ENCODE results near the gene SEMA6A.

SEMA6A gene

DNA sequence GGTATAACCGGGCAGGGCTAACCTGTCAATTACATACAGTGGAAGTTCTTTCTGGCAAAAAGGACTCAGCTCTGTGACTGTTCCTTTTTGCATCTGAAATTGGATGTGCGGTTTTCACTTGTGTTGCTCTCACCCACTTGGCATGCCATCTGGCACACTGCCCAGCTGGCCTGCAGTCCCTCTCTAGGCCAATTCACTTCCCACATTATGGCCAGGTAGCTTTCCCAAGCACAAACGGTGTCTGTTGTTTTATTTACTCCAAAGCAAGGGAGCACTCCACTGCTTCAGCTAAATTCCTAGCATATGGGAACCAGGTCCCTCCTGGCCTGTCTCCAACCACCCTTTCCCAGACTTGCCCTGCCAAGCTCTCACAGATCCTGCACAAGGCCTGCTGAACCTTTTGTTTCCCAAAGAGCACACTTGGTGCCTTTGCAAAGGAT lies 132.5 kb downstream of the SEMA6A start:
- DNase-seq (ENCODE audit: low read depth in 2 of 2, low spot score in 1 of 2) = no peak

DNA sequence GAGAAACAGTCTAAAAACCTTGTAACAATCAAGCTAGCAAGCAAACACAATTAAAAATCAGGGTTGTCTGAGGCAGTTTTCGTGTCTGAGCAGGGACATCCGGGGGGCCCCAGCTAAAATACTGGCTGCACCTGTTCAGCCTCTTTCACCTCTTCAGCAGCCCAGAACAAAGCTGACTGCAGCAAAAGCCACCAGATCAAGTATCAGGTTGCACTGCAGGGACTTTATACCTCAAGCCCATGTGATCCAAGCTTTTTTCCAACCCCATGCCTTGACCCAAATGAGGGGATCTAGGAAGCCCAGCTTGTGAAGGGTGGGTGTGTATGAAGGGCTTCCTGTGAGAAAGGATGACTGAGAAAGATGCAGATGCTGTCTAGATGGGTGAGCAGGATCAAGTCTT lies 133.4 kb downstream of the SEMA6A start:
- no peak for DNase-seq (ENCODE audit: low read depth in 2 of 2, low spot score in 1 of 2)

DNA sequence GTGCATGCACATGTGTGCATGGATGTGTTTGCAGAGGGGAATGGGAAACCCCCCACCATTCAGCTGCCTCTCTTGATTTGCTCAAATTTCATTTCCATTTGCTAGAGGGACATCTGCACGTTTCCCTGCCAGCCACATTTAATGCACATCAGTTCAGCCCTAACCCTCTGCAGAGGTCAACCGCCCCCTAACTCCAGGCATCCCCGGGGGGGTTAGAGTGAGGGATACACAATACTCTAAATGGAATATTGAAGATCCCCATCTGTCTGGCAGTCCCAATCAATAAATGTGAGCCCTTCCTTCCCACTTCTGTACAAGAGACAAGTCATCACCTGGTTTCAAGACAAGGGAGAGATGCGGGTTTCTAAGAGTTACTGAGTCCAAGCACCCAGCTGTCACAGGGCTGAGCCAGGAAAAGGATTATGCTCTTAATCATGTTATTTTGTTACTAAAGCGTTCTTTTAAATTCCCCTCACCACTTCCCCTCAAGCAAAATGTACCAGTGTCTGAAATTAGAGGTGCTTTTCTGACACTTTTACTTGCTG lies 134.1 kb downstream of the SEMA6A start:
- no peak for DNase-seq (ENCODE audit: low read depth in 2 of 2, low spot score in 1 of 2)

DNA sequence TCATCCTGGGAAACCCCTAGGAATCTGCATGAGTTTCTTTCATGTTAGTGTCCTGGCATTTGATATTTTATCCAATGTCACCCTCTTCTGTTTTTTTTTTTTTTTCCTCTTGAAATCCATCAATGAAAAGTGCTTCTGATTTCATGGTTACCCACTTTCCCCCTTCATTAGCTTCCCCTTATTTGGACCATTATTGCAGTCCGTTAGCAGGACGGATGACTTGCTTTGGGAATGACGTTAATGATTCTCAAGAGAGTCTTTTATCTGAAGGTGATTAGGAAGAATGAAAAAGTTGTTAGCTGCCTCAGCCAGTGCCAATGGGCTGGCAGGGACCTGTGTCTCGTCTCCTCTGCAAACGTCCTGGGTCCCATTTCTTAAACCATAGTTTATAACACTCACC lies 134.7 kb downstream of the SEMA6A start:
- DNase-seq (ENCODE audit: low read depth in 2 of 2, low spot score in 1 of 2) = no peak

DNA sequence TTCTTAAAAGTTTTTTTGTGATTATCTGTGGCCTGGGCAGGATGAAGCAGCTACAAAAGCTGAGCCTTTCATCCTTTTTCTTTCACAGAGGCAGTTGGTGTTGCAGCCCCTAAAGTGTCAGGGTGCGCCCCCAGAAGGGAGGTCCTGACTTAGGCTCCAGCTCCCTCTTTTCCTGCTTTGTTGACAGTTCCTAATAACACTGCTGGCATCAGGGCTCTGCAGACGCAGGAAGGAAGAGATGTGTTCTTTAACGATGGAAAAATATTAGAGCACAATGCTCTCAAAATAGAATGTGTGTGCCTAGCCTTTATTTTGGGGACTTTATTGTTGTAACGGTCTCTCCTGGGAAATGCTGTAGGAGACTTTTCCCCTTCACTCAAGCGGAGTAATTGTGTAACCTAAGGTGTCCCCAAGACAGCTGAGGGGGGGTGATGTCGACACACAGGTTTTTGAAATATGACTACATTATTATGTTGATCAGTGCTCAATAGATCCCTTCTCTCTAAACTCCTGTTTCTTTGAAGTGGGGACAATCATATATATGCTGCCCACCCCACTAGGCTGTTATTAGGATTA lies 135.6 kb downstream of the SEMA6A start:
- no peak for DNase-seq (ENCODE audit: low read depth in 2 of 2, low spot score in 1 of 2)

DNA sequence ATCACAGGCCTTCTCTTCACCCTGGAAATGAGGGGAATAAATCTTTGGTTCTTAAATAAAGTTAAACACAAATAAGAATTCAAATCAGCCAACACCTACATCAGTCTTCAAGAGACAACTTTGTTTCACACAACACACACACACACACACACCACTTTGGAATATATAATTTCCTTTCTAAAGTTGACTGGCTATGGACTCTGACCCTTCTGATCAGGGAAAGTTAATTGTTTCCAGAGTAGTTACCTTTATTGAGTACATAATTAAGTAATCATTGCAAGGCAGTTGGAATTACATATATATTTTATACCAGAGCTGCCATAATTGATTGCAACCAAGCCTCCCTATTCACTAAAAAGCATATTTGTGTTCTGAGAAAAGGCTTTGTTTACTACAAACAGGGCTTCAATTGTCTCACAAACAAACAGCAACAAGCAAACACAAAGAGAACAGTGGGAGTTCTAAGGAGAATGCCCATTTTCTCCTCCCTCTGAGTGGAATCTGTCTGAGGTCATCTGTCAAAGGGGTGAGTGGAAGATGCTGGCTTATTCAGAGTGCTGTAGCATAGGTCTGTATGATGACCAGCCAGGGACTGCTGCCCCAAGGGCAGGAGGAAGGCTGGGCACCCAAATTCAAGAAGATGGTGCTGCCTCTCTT lies 136.6 kb downstream of the SEMA6A start:
- no peak for DNase-seq (ENCODE audit: low read depth in 2 of 2, low spot score in 1 of 2)

DNA sequence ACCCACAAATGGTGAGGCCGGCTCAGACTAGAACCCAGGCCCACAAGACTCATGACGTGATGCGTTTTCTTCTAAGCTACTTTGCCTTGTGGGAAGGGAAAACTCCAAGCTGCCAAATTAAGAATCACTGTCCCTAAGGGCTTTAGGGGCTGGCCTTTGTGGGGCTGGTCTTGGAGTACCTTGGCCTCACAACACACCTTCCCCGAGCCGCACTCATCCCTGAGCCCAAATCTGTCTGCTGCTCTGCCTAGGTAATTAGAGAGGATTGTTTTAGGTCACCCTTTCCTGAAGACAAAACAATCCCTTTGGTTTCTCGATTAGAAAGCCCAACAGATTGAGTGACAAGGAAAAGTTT lies 137.3 kb downstream of the SEMA6A start:
- DNase-seq (ENCODE audit: low read depth in 2 of 2, low spot score in 1 of 2) = no peak

DNA sequence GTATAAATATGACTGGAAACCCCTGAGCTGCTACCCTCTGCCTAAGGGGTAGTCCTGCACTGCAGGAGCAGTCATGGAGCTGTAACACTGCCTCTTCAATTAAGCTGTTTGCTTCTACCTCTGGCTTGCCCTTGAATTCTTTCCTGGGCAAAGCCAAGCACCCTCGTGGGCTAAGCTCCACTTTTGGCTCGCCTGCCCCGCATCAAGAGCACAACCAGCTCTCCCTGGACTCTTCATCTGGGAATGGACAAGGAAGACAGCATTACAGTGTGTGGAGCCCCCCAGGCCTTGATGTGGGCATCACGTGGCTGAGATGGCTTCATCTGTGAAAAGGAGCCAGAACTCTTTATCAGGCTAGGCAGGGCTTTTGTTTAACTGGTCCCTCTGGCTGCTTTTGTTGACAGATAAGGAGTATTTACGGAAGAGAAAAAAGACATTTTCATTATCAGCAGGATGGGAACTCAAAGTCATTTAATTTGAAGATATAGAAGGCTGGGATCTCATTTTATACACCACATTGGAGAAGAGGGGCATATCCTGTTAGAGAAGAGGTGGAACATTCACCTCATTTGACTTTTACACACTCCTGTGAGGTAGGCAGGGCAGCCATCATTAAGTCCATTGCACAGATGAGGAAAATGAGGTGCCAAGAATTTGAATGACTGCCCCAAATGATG lies 137.8 kb downstream of the SEMA6A start:
- DNase-seq (ENCODE audit: low read depth in 2 of 2, low spot score in 1 of 2) = no peak

DNA sequence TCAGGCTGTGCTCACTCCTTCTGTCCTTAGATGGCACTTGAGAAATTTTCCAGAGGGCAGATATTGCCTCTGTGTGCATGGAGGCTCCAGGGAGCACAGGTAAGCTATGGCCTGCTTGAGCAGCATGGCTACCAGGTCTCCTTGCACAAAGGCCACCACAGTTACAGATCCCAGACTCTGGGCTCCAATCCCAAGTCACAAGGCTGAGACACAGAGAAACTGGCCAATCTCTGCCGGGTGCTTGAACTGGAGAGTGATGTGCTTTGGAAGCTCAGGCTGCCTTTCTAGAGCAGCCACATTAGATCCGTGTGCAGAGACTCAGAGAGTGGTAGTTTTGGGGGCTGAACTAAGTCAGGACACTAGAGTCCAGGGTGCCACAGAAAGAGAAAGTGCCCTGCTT lies 145.7 kb downstream of the SEMA6A start:
- no peak for DNase-seq (ENCODE audit: low read depth in 2 of 2, low spot score in 1 of 2)

DNA sequence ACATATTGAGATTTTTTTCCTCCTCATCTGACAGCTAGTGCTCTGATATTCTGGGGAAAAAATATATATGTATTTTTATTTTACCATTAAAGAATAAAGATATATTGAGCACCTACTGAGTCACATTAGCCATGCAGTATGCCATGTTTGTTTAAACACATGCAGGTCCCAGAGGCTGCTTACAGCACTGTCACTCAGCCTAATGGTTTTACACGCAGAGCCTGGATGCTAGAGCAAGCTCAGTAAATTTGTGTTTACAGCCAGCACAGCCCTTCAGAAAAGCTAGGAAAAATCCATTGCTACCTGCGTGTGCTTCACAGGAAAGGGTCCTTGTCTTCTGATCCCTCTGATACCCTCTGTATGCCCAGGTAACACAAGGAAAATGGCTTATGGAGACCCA lies 146.2 kb downstream of the SEMA6A start:
- no peak for DNase-seq (ENCODE audit: low read depth in 2 of 2, low spot score in 1 of 2)

DNA sequence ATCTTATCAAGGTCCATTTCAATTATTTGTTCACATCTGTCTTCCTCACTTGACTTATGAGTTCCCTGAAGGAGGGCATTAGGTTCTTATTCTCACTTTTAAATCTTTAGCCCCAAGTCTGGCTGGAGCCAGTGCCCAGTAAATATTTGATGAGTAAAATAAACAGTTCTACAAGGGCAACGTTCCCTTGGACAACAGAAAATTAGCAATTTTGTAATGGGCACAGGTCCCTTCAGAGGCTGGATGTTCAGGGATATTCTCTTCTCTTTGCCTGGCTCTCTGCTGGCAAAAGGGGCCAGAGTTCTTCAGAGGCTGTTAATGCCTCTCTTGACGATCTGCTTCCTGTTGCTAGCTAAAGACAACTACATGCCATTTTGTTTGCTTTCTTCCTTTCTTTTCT lies 149.7 kb downstream of the SEMA6A start:
- no peak for DNase-seq (ENCODE audit: low read depth in 2 of 2, low spot score in 1 of 2)

DNA sequence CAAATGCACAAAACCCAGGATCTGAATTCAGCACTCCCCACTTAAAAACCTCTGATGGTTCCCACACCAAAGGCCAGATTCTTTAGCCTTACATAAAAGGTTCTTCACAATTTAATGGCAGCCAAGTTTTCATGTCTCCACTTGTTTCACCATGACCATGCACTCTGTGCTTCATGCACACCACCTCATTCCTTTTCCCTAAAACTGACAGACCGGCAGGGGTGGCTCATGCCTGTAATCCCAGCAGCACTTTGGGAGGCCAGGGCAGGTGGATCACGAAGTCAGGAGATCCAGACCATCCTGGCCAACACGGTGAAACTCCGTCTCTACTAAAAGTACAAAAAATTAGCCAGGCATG lies 150.4 kb downstream of the SEMA6A start:
- no peak for DNase-seq (ENCODE audit: low read depth in 2 of 2, low spot score in 1 of 2)

DNA sequence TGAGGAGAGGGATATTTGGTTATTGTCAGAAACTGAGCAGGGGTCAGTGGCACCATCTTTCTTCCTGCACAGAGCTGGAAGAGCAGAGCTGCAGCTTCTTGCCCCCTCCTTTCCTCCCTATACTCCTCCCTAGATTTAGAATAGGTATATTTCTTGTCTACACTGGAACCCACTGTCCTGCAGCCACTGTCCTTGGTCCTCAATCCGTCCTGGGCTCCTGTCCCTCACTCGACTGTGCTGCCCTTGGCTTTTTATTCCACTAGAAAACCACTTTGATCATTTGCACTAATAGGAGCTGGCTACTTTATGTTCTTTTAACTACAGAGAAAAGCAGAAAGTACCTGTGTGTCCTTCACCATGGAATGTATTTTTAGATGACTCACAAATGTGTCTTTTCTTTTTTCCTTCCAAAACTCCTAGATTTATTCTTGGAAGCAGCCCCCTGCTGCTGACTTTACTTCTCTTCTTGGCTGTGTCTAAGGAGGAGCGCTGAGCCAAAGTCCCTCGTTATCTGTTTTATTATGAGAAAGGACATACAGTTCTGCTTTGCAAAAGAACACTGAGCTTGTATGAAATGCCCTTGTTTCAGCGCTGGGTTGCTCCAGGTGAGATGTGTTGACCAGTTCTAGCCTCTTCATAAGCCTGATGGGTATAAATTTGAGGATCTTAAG lies 150.9 kb downstream of the SEMA6A start:
- DNase-seq (ENCODE audit: low read depth in 2 of 2, low spot score in 1 of 2) = no peak

DNA sequence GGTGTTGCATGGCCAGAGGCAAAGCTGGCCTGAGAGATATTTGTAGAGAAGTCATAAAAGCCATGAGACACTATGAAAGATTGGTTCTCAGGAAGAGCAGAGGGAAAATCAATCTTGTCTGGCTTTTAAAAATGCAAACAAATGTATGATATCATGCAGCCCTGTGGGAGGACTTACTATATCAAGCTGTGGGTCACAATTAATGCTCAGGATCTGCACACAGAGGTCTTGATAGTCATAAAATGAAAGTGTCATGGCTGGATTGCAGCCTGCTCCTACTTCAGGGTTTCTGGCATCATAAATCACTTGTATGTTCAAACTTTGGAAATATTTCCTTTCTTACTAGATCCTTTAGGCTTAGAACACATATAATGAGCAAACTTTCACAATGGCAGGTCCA lies 151.5 kb downstream of the SEMA6A start:
- no peak for DNase-seq (ENCODE audit: low read depth in 2 of 2, low spot score in 1 of 2)

DNA sequence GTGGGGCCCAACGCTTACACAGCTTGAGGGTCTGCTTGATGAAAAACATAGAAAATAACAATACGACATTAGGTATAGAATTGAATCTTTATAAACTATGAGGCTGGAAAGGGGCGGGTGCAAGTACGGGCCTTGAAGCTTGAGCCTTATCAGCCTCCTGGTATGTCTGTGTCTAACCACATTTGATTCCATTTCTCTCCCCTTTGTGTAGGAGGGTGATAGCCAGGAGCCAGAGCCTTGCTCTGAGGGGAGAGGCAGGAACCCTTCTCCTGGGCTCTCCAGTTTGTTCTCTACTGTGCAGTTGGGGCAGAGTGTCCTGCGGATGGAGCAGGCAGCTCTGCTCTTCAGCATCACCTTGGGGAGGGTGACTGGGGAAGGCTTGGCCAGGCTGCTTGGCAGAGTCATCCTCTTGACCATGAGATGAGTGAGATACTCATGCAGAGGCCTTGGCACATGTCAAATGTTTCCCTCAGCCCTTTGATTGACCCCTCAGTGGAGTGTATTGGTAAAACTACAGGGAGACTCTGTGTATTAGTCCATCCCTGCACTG lies 153.5 kb downstream of the SEMA6A start:
- DNase-seq (ENCODE audit: low read depth in 2 of 2, low spot score in 1 of 2) = no peak

DNA sequence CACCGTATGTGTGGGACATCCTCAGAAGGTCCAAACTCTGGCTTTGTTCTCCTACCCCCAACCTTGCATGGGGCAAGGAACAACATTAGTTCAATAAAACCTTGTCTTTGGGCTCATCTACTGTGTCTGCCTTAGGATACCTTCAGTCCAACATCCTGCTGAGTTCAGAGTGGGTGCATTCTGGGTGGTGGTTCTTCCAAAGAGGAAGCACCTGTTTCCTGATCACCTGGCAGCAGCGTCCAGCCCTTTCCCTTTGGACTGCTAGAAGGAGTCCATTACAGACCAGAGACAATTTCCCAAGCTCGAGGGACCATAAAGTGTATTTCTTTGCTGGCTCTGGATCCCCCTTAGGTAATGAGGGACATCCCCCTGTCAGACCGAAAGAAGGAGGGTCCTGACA lies 154.1 kb downstream of the SEMA6A start:
- DNase-seq (ENCODE audit: low read depth in 2 of 2, low spot score in 1 of 2) = no peak

DNA sequence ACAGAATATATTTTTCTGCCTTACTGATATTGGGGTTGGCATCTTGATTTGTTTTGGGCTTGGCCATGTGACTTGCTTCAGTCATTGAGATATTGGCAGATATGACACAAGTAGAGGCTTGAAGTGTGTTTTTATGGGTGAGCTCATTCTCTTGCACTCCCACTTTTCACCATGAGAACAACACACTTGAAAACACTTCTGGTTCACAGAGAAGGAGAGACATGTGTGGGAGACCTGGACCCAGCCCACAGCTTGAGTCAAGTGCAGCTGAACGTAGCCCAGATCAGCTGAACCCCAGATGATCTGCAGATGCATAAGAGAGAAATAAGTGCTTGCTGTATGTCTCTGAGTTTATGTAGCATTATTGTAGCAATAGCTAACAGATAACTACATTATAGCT lies 155.4 kb downstream of the SEMA6A start:
- no peak for DNase-seq (ENCODE audit: low read depth in 2 of 2, low spot score in 1 of 2)

DNA sequence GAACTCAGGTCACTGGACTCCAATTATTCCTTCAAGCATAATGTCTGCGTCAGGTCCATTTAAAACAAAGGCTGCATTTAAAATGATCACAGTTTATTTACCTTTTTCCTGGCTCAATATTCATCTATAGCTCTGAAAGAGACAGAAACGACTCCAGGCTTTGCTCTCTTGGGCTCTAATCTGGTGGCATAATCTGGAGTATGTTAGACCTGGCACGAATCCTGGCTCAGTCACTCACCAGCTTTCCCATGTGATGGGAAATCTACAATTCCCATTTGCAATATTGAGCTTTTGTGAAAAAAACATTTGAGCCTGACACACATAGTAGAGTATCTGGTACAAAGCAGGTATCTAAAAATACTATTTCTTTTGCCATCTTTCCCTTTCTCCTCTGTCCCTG lies 155.8 kb downstream of the SEMA6A start:
- no peak for DNase-seq (ENCODE audit: low read depth in 2 of 2, low spot score in 1 of 2)

DNA sequence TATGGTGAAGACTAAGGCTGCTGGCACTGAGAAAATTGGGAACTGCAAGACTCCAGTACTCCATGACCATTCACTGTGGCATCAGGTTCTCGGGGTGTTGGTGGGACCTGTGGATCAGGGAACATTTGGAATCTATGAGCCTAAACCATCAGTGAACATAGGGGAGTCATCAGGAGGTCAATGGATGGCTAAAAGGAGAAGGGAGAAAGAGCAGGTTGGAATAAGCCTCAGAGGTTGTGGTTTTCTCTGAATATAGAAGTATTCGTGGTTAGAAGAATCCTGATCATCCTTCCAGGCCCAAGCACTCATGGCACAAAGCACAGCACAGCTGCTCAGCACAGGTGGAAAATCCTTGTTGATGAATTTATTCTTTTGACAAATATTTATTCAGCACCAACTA lies 156.6 kb downstream of the SEMA6A start:
- DNase-seq (ENCODE audit: low read depth in 2 of 2, low spot score in 1 of 2) = no peak

DNA sequence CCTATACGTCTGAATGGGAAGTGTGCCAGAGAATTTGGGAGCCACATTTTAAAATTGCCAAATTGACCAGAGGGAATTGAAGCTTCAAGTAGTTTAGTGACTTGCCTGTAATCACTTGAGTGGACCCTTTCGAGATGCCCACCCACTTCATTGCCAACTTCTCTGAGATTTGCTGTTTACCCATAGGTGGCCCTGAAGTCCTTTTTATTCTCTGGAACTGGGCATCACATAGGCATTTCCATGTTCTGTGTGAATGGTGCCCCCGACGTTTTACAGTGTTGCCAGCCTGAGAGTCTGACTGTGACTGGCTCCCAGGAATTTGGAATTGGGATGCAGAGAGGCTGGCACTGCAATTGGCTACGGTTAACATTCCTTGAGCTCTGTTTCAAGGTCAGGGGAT lies 158.6 kb downstream of the SEMA6A start:
- no peak for DNase-seq (ENCODE audit: low read depth in 2 of 2, low spot score in 1 of 2)

DNA sequence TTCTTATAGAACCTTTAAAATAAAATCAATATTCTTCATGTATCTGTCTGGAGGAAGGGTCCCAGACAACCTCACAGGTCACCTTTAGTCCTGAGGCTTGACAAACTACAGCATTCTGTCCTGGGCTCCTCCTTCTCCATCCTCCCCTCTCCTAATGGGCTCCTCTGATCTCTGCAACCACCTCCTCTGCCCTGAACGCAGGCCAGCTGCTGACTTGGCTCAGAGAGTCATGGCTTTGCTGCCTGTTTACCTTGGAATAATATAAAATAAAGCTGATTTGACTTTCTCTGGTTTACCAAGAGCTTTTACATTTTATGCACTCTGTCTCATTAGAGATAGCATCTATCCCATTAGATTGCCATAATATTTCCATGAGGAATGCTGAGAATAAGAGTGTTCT lies 159.4 kb downstream of the SEMA6A start:
- no peak for DNase-seq (ENCODE audit: low read depth in 2 of 2, low spot score in 1 of 2)

DNA sequence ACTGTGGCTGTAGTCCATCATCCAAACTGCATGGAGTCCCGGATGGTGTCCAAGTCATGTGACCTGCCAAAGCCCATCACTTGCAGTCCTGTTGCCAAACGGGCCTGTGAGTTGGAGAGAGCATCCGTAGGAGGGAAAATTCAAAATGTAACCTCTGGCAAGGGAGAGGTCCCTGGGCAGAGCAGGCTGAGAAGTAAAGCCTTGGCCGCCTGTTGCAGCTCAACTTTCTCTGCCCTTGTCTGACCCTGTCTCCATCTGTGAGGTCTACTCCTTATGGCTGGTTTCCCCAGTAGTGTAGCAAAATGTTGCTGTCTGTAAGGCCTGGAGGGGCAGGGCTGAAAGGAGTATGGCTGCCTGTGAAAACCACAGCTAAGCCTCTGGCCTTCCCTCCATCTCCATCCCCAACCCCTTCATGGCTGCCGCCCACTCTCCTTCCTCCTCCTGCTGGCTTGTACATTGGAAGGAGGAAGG lies 163.5 kb downstream of the SEMA6A start:
- DNase-seq (ENCODE audit: low read depth in 2 of 2, low spot score in 1 of 2) = no peak
